HG02759 (cell line): ENCODE measurements around the gene NAA10.

Source experiments
- ATAC-seq: cut with Tn5 transposase; IDR thresholded peaks from one replicate; pipeline ENCODE4 v1.9.1; 2021; ENCODE audit warnings: mild to moderate bottlenecking, moderate library complexity; ENCODE audit not compliant: unreplicated experiment

NAA10 gene

DNA sequence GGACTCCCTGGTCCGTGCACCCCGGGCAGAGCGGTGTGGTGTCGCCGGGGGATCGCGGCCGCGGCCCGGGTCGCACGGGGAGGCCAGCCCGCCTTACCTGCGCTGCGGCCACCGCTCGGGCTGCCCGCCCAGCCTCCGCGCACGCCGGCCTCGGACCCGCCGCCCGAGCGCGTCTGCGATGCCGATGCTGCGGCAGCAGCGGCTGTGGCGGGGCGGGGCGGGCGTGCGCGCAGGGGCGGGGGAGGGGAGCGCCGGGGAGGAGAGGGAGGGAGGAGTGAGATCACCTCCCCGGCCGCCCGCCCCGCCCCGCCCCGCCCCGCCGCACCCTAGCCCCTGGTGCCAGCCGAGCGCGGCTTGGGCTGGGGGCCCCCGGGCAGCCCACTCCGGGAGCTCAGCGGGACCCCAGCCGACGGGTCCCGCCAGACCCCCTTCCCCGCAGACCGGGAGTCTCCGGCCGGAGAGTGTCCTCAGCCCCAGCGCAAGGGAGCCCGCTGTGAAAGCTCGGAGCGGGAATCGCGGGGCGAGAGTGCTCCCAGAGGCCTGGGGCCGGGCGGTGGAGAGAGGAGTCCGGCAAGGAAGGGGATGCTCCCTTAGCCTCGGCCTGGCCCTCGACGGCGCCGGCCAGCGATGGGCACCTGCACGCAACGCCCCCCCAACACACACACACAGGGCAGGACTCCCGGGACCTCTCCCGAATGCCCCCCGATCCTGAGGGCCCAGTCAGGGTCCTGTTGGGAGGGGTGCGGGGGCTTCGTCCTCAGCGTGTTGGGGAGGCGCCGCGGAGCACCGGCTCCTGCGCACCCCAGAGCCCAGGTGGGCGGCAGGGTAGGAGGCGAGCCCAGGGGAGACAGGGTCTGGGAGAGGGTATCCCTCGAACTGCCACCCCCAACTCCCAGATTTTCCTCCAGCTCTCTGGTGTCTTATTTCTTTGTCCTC is 48.6 kb downstream of the NAA10 start, which contains the start of gene L1CAM:
Gene L1CAM (minus strand): TSS at position 206 of the 936 bp plus-strand sequence. CDS start 10,337 bp downstream, outside the sequence.
- ATAC-seq = no peak

DNA sequence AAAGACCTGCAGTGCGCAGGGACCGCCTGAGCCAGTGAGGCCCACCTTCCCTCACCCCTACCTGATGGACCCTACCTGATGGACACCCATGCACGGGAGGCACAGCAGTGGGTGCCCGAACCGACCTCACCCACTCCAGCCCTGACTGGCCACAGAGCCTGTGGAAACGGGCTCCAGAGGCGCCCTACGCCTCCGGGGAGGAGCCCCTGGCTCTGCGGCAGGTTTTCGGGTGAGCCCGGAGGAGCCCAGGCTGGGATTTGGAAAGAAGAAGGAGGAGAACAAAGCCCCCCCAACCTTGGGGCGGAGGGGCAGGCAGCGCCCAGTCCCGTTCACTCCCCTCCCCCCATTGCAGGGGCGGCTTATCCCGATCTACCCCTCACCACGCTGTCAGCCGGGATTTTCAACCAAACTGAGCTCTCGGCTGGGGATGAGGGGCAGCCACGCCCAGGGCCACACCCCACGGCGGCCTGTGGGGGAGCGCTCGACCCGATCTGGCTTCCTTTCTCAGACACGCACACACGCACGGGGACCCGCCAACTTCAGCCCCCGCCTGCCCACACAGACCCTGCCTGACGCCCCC is 49.5 kb downstream of the NAA10 start:
- ATAC-seq = no peak

DNA sequence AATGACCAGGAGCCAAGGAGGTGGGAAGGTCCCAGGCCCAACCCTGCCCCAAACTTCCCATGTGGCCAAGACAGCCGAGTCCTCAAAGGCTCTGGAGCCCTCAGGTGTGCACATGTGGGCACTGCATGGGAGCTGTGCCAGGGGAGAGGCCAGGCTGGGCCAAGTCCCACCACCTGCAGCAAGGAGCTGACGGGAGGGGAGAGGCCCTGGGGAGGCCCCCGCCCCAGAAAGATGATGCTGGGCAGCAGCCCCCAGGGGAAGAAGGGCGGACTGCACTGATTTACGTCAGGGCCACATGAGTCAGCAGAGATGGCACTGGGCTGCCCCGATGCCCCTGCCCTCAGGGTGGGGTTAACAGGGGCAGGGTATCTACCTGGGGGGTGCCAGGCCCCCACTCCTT is 50.2 kb downstream of the NAA10 start:
- no peak for ATAC-seq

DNA sequence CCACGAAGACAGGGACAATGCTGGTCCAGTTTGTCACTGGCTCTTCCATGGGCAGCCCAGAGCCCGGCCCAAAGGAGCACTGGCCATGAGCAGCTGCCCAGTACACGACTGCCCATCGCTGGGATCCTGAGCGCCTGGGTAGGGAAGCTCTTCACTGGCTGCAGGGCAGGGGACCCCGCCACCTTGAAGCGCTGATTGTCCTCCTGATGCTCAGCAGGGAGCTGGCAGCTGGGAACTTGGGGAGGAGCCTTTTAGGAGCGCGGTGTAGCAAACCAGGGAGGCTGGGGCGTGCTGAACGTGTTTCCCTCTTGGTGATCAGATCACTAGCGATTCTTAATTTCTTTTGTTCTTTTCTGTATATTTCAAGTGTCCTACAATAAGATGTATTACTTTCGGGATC is 50.7 kb downstream of the NAA10 start:
- no peak for ATAC-seq

DNA sequence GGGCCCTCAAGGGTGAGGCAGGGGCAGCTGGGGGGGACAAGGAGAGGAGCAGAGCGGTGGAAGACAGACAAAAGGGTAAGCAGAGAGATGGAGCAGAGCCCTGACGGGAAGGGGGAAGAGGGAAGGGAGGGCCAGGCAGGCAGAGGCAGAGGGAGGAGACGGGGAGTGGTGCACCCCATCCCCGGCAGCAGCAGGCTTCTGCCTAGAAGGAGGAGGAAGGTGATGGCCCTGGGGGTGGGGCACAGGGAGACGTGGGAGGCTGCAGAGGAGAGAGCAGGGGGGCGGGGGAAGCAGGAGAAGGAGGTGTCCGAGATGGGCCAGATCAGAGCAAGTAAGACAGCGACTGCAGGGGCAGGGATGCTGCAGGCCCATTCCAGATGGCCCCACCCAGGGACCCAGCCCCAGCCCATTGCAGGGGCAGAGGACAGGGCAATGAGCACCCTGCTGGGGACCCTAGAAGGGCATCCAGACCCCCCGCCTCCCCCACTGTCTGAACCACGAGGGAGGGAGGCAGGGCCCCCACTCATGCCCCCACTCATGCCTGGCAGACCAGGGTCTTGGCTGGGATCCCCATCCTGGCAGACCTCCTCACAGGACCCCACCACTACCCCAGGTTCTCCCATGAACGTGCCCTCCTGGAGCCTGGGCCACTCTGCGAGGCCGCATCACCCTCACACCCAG is 51.5 kb downstream of the NAA10 start:
- no peak for ATAC-seq

DNA sequence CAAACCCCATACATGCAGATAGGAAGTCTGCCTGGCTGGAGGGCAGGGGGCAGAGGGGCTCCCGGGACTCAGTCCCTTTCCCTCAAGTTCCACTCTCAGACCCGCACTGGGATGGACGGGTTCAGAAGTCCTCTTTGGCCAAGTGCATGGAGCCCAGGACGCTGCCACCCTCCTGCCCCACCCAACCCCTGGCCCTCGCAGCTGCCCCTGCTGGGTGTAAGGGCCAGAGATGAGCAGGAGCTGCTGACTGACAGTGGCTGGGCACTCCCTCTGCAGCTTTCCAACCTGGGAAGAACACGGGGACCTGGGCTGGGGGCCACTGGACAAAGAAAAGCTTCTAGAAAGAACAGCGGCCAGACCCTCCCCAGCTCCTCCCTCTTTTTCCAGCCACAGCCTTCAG is 52.3 kb downstream of the NAA10 start:
- ATAC-seq = no peak

DNA sequence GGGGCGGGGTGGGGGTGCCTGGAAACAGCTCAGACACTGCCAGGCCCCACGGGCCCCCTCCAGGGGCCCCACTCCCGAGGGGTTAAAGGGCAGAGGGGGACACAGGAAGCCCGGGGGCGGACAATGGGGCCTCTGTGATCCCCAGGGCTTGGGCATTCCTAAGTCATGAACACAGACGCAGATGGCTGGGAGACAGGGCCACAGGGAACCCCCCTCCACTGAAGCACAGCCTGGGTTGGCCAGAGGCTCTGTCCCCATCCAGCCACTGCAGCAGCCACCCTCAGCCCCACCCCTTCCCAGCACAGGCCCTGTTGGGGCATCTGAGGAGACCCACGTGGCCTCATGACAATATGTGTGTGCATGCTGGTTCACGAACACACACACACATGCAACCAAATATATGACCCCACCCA is 52.7 kb downstream of the NAA10 start:
- ATAC-seq = no peak

DNA sequence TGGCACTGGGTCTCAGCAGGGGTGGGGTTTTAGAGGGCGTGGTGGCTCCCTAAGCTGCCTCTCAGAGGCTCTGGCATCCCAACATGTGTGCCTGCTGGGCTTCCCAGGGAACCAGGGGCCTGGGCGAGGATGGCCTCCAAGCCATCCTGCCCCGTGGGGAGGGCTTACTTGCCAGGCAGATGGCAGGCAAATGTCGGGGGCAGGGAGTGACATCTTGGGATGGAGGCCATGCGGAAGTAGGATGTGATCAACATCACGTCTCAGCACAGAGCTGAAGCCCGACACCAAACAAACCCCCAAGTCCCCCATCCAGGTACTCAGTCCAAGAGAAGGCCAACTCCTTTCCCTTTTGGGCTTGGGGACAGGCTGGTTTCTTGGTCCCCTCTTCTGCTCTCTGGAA is 53.6 kb downstream of the NAA10 start:
- no peak for ATAC-seq

DNA sequence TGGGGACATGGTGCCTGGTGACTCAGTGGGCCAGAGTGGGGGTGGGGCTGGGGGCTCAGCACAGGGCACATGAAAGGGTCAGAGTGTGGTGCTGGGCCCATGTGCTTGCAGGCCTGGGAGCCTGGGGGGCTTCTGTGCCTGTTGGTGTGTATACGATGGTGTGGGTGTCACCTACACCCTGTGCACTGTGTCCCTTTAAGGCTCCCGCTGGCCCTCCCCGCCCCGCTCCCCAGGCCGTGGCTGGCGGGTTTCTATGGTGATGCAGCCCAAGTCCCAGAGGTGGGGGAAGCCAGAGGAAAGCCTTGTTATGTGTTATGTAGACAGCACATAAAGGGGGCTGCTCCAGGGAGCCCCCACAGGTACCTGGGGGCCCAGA is 54.4 kb downstream of the NAA10 start:
- ATAC-seq = no peak

DNA sequence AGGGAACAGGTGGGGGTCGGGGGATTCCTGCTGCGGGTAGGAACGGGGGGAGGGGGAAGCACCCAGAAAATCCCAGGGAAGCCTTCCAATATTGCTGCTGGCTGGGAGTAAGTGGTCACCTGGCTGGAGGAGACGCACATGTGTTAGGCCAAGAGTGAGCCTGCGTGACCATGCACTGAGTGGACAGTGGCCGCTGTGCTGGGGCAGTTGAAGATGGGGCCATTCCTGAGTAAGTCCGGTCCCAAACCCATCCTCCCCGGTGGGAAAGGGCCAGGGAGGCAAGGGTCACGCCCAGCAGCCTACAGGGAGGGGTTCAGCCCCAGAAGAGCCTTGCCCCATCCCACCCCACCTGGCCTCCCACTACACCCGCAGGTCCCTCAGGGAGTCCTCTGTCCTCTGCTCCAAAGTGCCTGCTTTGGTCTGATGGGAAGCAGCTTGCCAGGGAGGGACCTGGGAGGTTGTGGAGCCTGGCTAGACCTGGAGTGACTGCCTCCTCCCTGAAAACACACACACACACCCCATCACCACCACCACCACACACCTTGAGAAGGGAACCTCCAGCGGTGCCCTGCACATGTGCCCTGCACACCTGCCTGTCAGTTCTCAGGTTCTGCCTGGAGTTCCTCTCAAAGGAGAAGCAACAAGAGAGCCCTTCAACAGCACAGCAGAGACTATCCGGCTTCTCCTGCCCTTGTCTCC is 54.9 kb downstream of the NAA10 start:
- no peak for ATAC-seq
